PC-3 (cell line): ENCODE results near the gene C22orf23.

Source experiments
- CTCF ChIP-seq: fragments of 300-600 bp; sonication (generic); conservative IDR thresholded peaks from 2 replicates; pipeline ENCODE4 v1.5.1; 2017; ENCODE audit warnings: antibody characterized with exemption, low read depth, mild to moderate bottlenecking, low read length
- EZH2 ChIP-seq: fragments of 300-600 bp; sonication (generic); IDR thresholded peaks from one replicate; pipeline ENCODE4 v1.6.1; 2017; ENCODE audit warnings: antibody characterized with exemption, mild to moderate bottlenecking, low read length; ENCODE audit not compliant: unreplicated experiment
- EZH2phosphoT487 ChIP-seq: fragments of 300-600 bp; sonication (generic); IDR thresholded peaks from 2 replicates; pipeline ENCODE4 v1.6.1; 2018; ENCODE audit warnings: mild to moderate bottlenecking, antibody characterized with exemption, low read length, borderline replicate concordance

DNA sequence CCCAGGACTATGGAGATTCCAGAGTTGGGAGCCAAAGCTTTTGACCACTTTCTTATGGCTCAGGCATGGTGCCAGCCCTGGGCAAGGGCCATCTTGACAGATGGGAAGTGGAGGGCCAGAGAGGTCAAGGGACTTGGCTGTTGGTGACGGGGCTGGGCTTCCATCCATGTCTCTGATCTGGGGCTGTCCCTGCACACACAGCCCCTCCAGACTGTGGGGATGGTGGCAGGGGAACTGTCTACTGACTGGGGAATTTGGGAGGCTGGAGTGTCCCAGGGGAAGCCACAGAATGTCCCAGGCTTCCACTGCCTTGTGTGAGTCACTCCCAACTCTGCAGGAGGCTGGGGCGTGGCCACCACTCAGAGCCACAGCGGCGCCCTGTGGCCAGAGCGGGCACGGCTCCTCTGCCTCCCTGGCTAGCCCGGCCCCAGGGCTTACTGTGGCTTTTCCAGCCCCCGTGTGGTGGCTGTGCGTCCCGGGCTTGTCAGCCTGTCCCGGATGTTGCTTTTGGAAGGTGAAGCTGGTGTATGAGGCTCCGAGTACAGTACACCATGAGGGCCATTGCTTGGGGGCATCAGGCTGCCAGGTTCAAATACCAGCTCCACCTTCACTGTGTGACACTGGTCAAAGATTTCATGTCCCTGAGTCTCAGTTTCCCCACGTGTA is 19.6 kb downstream of the C22orf23 start:
- peak; percentile 86 for TF ChIP-seq CTCF
- TF ChIP-seq EZH2, result no peak
- TF ChIP-seq EZH2phosphoT487, result no peak
